Measurements from ENCODE around the gene GABBR2.

GRCh38 chr9:98568909-98569469 lies 139.7 kb downstream of the GABBR2 start:
- TF ChIP-seq, protein P1, sequence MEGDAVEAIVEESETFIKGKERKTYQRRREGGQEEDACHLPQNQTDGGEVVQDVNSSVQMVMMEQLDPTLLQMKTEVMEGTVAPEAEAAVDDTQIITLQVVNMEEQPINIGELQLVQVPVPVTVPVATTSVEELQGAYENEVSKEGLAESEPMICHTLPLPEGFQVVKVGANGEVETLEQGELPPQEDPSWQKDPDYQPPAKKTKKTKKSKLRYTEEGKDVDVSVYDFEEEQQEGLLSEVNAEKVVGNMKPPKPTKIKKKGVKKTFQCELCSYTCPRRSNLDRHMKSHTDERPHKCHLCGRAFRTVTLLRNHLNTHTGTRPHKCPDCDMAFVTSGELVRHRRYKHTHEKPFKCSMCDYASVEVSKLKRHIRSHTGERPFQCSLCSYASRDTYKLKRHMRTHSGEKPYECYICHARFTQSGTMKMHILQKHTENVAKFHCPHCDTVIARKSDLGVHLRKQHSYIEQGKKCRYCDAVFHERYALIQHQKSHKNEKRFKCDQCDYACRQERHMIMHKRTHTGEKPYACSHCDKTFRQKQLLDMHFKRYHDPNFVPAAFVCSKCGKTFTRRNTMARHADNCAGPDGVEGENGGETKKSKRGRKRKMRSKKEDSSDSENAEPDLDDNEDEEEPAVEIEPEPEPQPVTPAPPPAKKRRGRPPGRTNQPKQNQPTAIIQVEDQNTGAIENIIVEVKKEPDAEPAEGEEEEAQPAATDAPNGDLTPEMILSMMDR (conservative IDR thresholded peaks at IDR 0.05) = no peak
- TF ChIP-seq ZFX (IDR thresholded peaks at IDR 0.05) = no peak
